Caco-2 (cell line): ENCODE data around the gene XIRP2. TPM values are rescaled to one million over a fixed set of nuclear protein-coding genes. Genes with fewer than 3 reads are reported as not detected.

ENCODE experiments used
- BruUV-seq: library from RNA; stranded (reverse); fragments of 400-500 nt; replicated peaks from 2 replicates; lab custom pipeline; 2021; lab: Mats Ljungman, UMichigan
- CTCF ChIA-PET: fragments of 300-600 bp; sonication (Branson Sonifier 250); formaldehyde crosslinking; loops from one replicate; lab custom pipeline; 2022; ENCODE audit warnings: antibody characterized with exemption; lab: Charles Lee
- POLR2A ChIA-PET: fragments of 300-600 bp; sonication (Branson Sonifier 250); formaldehyde crosslinking; loops from one replicate; lab custom pipeline; 2022; ENCODE audit warnings: antibody characterized with exemption; lab: Charles Lee
- DNase-seq, 2 experiments: peaks; one replicate each; pipeline versions ENCODE4 v3.0.0 to v3.0.0-alpha.2; 2020 to 2022
- H3K27me3 ChIP-seq: replicated peaks from 2 replicates; pipeline ENCODE4 v1.6.0; 2011; ENCODE audit warnings: low read length; ENCODE audit not compliant: control insufficient read depth, insufficient read depth
- H3K36me3 ChIP-seq: 2 replicates; pipeline ENCODE4 v1.5.1; 2011; ENCODE audit warnings: low read length; ENCODE audit not compliant: control insufficient read depth, insufficient read depth
- H3K4me1 ChIP-seq: fragments of 250-450 bp; sonication (Bioruptor Pico); 2 replicates; pipeline ENCODE4 v1.5.1; 2020; ENCODE audit warnings: mild to moderate bottlenecking
- H3K4me3 ChIP-seq: 2 replicates; pipeline ENCODE4 v1.5.1; 2011; ENCODE audit warnings: low read depth, mild to moderate bottlenecking, control low read depth, low read length
- H3K9me3 ChIP-seq: fragments of 250-450 bp; sonication (Bioruptor Pico); 2 replicates; pipeline ENCODE4 v1.5.1; 2020; ENCODE audit warnings: mild to moderate bottlenecking, moderate library complexity
- H3K27ac Mint-ChIP-seq: one replicate; pipeline ENCODE4 v1.8.0; 2022; ENCODE audit warnings: mixed read lengths; ENCODE audit not compliant: unreplicated experiment
- H3K27me3 Mint-ChIP-seq: one replicate; pipeline ENCODE4 v1.8.0; 2022; ENCODE audit warnings: mixed read lengths; ENCODE audit not compliant: insufficient read depth, unreplicated experiment
- H3K36me3 Mint-ChIP-seq: one replicate; pipeline ENCODE4 v1.8.0; 2022; ENCODE audit warnings: mild to moderate bottlenecking, mixed read lengths; ENCODE audit not compliant: insufficient read depth, unreplicated experiment
- H3K4me1 Mint-ChIP-seq: one replicate; pipeline ENCODE4 v1.8.0; 2022; ENCODE audit warnings: low read depth, mixed read lengths; ENCODE audit not compliant: unreplicated experiment
- H3K4me3 Mint-ChIP-seq: one replicate; pipeline ENCODE4 v1.8.0; 2022; ENCODE audit warnings: mild to moderate bottlenecking, moderate library complexity, mixed read lengths; ENCODE audit not compliant: unreplicated experiment
- H3K9me3 Mint-ChIP-seq: one replicate; pipeline ENCODE4 v1.8.0; 2022; ENCODE audit warnings: mixed read lengths; ENCODE audit not compliant: unreplicated experiment
- intact Hi-C: fragments of 100-400 bp; cut with micrococcal nuclease; formaldehyde crosslinking; loops from one replicate; pipeline ENCODE4 v1.10.0; 2022; ENCODE audit not compliant: unreplicated experiment
- total RNA-seq: library from RNA; stranded (reverse); gene quantifications from 2 replicates; pipeline ENCODE4 v1.2.3, GENCODE V29; 2022
- TF ChIP-seq, protein P1 (sequence below), 2 experiments: fragments of 200-600 bp in 1 of 2; IDR thresholded peaks; 1 replicate in 1 of 2; 2 replicates in 1 of 2; pipeline versions ENCODE4 v1.5.1 to v1.8.0; 2011 to 2022; ENCODE audit warnings: antibody characterized with exemption in 1 of 2, control low read depth in 1 of 2, inconsistent platforms in 1 of 2, low read depth in 1 of 2, low read length in 1 of 2, mild to moderate bottlenecking in 1 of 2, moderate library complexity in 1 of 2; ENCODE audit not compliant: insufficient read depth in 1 of 2, severe bottlenecking in 1 of 2, unreplicated experiment in 1 of 2

Gene XIRP2
- total RNA-seq, 1 experiment from 2014 or later = not detected

GRCh38 chr2:167147271-167147941 is 259.1 kb downstream of the XIRP2 start:
- TF ChIP-seq, protein P1, sequence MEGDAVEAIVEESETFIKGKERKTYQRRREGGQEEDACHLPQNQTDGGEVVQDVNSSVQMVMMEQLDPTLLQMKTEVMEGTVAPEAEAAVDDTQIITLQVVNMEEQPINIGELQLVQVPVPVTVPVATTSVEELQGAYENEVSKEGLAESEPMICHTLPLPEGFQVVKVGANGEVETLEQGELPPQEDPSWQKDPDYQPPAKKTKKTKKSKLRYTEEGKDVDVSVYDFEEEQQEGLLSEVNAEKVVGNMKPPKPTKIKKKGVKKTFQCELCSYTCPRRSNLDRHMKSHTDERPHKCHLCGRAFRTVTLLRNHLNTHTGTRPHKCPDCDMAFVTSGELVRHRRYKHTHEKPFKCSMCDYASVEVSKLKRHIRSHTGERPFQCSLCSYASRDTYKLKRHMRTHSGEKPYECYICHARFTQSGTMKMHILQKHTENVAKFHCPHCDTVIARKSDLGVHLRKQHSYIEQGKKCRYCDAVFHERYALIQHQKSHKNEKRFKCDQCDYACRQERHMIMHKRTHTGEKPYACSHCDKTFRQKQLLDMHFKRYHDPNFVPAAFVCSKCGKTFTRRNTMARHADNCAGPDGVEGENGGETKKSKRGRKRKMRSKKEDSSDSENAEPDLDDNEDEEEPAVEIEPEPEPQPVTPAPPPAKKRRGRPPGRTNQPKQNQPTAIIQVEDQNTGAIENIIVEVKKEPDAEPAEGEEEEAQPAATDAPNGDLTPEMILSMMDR (IDR thresholded peaks at IDR 0.05; ENCODE audit: insufficient read depth in 1 of 2, low read depth in 1 of 2, low read length in 1 of 2, severe bottlenecking in 1 of 2, unreplicated experiment in 1 of 2) = no peak
- peak; percentile 30 to 77 for DNase-seq
- no peaks in the 10 kb centered on the region for H3K36me3 ChIP-seq
- H3K27me3 Mint-ChIP-seq = no peaks in the 10 kb centered on the region
- peaks cover 3% of the 10 kb centered on the region; the same call in 1 of the 2 replicates for H3K4me1 ChIP-seq
- H3K36me3 Mint-ChIP-seq = no peaks in the 10 kb centered on the region
- H3K4me1 Mint-ChIP-seq = peaks cover 6% of the 10 kb centered on the region
- H3K4me3 ChIP-seq = no peak overlapping the region
- no peak overlapping the region for H3K4me3 Mint-ChIP-seq
- intact Hi-C loops = no loop called here
- no peaks in the 10 kb centered on the region for H3K27me3 ChIP-seq
- POLR2A ChIA-PET = no interaction called here
- H3K9me3 ChIP-seq = no peaks in the 10 kb centered on the region
- H3K9me3 Mint-ChIP-seq = no peaks in the 10 kb centered on the region
- BruUV-seq = no TSS peak
- CTCF ChIA-PET = no interaction called here
- H3K27ac Mint-ChIP-seq = no peak overlapping the region

GRCh38 chr2:167151894-167152293 is 263.6 kb downstream of the XIRP2 start:
- H3K27me3 Mint-ChIP-seq = no peaks in the 10 kb centered on the region
- TF ChIP-seq, protein P1 (IDR thresholded peaks at IDR 0.05; ENCODE audit: insufficient read depth in 1 of 2, low read depth in 1 of 2, low read length in 1 of 2, severe bottlenecking in 1 of 2, unreplicated experiment in 1 of 2) = no peak
- no peak overlapping the region for H3K4me3 Mint-ChIP-seq
- no TSS peak for BruUV-seq
- no peaks in the 10 kb centered on the region for H3K4me1 Mint-ChIP-seq
- H3K9me3 ChIP-seq = no peaks in the 10 kb centered on the region
- ChIA-PET POLR2A (no interaction called here), CTCF (no interaction called here)
- no peak overlapping the region for H3K27ac Mint-ChIP-seq
- DNase-seq = no peak
- no peak overlapping the region for H3K4me3 ChIP-seq
- H3K36me3 Mint-ChIP-seq = no peaks in the 10 kb centered on the region
- no peaks in the 10 kb centered on the region for H3K36me3 ChIP-seq
- no peaks in the 10 kb centered on the region for H3K27me3 ChIP-seq
- H3K9me3 Mint-ChIP-seq = no peaks in the 10 kb centered on the region
- intact Hi-C loops = no loop called here
- peaks cover 3% of the 10 kb centered on the region; the same call in 1 of the 2 replicates for H3K4me1 ChIP-seq

DNA sequence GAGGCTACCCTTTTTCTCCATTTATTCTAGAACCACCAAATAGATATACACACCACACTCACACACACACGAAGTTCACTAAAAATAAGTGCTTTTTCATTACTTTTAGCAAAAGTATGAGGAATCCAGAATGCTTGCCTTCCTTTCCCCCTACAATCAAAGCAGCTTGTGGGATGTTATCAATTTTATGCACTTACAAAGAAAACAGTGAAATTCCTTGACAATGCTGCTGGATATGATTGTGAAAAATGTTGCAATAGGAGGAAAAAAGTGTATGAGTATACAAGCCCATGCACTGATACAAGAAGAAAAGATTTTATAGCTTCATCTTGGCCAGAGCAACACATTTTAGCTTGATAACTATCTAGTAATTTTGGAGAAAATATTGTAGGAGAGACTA is 269.2 kb downstream of the XIRP2 start:
- intact Hi-C loops = no loop called here

More for the DNA sequence above, 269.2 kb downstream of the XIRP2 start:
- no peaks in the 10 kb centered on the region for H3K36me3 Mint-ChIP-seq
- Histone ChIP-seq H3K4me1 (no peaks in the 10 kb centered on the region), H3K36me3 (no peaks in the 10 kb centered on the region), H3K4me3 (no peak overlapping the region), H3K9me3 (no peaks in the 10 kb centered on the region; the same call in 1 of the 2 replicates), H3K27me3 (no peaks in the 10 kb centered on the region)
- no peak for DNase-seq
- no peak overlapping the region for H3K27ac Mint-ChIP-seq
- ChIA-PET CTCF (no interaction called here), POLR2A (no interaction called here)
- TF ChIP-seq, protein P1 (IDR thresholded peaks at IDR 0.05; ENCODE audit: insufficient read depth in 1 of 2, low read depth in 1 of 2, low read length in 1 of 2, severe bottlenecking in 1 of 2, unreplicated experiment in 1 of 2) = no peak
- H3K9me3 Mint-ChIP-seq = peaks cover 14% of the 10 kb centered on the region
- no TSS peak for BruUV-seq
- no peaks in the 10 kb centered on the region for H3K4me1 Mint-ChIP-seq
- no peak overlapping the region for H3K4me3 Mint-ChIP-seq
- H3K27me3 Mint-ChIP-seq = no peaks in the 10 kb centered on the region
